GM12891 (cell line): Measurements from ENCODE around the gene USP36.

Experiments
- POLR2A ChIP-seq: IDR thresholded peaks from 2 replicates; pipeline ENCODE4 v1.6.1; 2011; ENCODE audit warnings: low read depth, low read length, control low read depth
- TAF1 ChIP-seq: IDR thresholded peaks from 2 replicates; pipeline ENCODE4 v1.6.1; 2011; ENCODE audit warnings: low read depth, low read length, control low read depth

DNA sequence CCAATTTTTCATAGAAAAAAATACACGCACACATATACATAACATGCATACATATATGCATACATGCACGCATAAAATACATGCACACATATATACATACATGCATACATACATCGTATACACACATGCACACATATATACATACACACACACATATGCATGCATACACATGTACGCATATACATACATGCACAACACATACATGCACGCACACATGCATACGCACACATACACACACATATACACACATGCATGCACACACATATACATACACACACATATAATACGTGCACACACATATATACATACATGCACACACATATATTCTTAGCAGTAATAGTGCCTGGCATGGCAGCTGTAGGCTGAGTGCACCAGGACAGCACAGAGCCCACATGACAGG is 24.9 kb downstream of the USP36 start:
- no peak for TF ChIP-seq POLR2A
- no peak for TF ChIP-seq TAF1
